SKM-1 treated with dmso at 0.1 percent for 144 hours (cell line): ENCODE results near the gene MGRN1.

ENCODE experiments used
- DNase-seq: peaks from one replicate; lab custom pipeline; 2025; ENCODE audit not compliant: unreplicated experiment; lab: John Stamatoyannopoulos, UW

The MGRN1 gene

DNA sequence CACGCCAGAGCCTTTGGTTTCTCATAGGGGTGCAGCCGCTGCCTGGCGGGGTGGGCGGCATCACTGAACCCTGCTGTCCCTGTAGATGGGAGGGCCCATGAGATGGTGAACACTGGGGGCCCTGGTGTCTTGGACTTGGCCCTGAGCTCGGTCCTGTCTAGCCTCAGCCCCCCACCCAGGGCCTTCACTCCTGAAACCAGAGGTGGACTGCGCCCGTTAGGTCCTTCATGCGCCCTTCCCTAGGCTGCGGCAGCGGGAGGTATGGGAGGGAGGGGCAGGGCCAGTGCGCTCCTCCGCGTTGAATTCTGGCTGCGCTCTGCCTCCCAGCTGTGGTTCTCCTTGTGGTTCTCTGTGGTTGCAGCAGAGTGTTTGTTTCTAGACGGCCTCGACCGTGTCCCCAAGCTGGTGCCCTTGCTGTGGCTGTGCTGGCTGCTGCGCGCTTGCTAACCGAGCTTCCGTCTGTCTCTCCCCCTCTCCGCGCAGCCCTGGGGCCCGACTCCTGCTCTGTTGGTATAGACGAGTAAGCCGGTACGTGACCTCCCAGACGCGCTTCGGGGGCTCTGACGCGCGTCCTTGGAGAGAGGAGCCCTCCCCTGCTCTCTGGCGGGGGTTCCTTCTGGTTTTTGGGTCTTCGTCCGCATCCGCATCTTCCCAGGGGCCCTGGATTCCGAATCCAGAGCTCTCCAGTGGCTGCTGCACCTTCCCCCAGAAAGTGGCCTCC lies 61.3 kb downstream of the MGRN1 start:
- no peak for DNase-seq

DNA sequence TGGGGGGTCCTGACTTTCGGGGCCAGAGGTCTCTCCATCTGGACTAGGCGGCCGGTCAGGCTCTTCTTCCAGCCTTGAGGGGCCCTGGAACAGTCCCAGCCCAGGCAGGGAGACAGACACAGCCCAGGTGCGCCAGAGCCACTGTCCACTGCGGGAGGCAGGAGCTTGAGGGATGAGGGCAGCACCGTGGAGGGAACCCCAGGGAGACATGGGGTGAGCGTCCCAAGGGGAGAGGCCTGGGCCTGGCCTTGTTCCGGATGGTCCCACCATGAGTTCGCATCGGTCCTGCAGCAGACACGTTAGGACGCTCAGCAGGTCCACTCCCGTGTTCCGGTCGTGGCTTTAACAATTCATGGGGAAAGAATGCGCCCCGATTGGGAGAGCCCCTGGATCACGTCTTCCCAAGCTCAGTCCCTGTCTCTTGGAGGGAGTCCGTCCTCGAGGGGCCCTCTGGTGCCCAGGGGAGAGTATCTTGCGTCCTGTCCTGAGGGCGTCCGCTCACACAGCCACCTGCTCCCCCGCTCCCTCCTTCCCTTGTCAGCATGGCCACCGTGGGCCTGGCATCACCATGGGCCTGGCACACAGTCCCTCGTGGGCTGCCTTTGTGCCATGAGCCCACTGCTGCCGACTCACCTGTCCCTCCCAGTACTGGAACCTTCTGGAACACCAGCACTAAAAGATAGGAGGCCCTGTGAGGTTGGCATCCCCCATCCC lies 62.0 kb downstream of the MGRN1 start:
- no peak for DNase-seq

- DNase-seq, result no peak
Measured at GRCh38 chr16:4687416-4687815, 62.8 kb downstream of the MGRN1 start.

GRCh38 chr16:4687946-4688673 lies 63.5 kb downstream of the MGRN1 start:
- DNase-seq, result no peak

DNA sequence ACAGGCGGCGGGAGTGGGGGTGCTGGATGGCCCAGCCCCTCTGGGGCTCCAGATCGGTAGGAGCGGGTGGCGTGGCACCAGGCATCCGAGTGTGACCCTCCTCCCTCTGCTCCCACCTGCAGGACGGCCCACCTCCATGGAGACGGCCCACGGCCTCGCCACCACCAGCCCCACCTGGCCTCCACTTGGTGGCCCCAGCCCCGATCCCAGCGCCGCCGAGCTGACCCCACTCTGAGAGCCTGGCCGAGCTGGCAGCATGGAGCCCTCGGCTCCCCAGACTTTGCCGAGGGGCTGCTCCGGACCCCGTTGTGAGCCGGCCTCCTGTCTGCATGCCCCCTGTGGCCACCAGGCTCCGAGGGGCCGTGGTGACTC lies 64.0 kb downstream of the MGRN1 start:
- no peak for DNase-seq

- no peak for DNase-seq
Measured at GRCh38 chr16:4689091-4689671, 64.6 kb downstream of the MGRN1 start.

GRCh38 chr16:4689864-4690704 lies 65.5 kb downstream of the MGRN1 start:
- DNase-seq, result no peak

GRCh38 chr16:4690946-4691665 lies 66.5 kb downstream of the MGRN1 start:
- DNase-seq, result no peak

DNA sequence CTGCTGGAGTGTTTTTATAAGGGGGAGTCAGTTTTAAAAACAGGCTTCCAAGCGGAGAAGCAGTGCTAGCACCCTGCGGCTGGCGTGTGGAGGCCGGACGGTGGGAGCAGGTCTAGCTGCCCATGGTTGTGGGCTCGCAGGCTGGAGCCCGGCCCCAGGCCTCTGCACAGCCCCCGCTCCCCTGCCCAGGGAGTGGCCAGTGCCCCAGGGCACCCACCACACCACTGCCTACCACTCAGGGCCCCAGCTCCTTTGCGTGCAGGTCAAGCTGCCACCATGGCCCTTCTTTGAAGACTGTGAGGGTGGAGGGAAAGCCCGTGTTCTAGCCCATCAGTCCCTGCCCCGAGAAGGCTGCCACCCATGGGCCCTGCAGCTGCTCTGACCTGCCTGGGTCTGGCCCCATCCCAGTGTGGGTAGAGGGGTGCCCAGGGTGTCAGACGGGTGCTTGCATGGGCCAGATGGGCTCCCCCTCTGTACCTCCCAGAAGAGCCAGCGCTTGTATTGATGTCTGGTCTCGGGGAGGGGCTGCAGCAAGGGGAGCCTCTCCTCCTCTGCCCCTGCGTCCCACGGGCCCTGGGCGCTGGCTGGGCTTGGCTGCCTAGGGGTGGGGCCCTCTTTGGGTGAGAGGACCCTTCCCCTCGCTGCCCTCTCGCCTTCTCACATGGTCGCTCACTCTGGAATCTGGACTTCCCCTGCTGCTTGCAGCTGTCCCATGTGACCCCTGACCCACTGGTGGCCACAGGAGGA lies 67.2 kb downstream of the MGRN1 start:
- no peak for DNase-seq

- peak; percentile 12 for DNase-seq
Measured at GRCh38 chr16:4692460-4693295, 68.1 kb downstream of the MGRN1 start.

DNA sequence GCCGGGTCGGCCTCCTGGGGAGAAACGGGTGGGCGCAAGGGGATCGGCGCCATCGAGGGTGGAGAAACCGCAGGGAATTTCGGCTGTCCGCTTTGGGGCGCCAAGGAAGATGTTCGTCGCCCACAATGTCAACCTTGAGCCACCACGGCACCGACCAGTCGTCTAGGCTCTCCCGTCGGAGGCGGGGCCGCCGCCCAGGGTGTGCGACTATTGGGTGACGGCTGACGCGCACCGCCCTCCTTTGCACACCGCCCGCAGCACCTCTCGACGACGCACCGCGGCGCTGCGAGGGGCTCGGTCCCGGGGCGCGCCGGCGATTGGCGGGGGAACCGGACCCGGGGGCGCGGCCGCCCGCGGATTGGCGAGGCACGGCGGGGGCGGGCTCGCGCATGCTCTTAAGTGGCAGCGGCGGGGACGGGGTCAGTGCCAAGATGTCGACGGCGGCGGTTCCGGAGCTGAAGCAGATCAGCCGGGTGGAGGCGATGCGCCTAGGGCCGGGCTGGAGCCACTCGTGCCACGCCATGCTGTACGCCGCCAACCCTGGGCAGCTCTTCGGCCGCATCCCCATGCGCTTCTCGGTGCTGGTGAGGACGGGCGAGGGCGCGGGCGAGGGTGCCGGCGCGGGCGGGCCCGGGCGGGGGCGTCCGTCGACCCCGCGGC lies 68.8 kb downstream of the MGRN1 start, which contains the start of gene NUDT16L1:
Gene NUDT16L1 (plus strand): TSS at position 267 of the 660 bp plus-strand sequence. CDS start 165 bp downstream, at position 432.
- peak; percentile 93 for DNase-seq

- DNase-seq, result no peak
Measured at GRCh38 chr16:4693956-4694641, 69.5 kb downstream of the MGRN1 start.

GRCh38 chr16:4694642-4695451 lies 70.2 kb downstream of the MGRN1 start:
- no peak for DNase-seq

DNA sequence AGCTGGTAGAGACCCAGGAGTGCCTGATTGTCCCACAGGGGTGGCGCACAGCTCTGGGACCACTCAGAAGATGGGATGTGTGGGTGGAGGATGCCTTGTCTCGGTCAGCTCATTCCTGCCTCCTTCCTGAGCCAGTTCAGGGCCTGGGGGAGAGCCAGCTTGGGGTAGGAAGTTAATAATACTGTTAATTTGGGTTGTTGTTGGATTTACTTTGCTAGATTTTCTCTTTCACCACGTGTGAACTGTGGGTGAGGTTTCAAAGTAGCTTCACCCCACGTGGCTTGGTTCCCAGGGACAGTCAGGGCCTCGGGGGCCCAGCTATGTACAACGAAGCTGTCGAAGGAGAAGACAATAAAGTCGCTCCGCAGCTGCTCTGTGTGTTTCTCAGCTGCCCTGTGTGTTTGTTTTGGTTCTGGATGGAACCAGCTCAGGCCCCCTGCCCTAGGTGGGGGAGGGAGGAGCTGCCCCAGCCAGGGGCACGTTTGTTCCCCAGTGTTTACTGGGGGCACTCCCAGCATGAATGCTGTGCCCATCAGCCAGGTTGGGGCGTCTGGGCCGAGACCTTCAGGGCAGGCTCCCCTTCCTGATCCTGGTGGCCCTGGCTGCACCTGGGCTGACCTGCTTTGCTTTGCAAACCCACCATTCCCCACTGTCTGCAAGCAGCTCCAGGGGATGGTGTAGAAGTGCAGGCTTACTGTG lies 71.0 kb downstream of the MGRN1 start:
- DNase-seq, result no peak

GRCh38 chr16:4696172-4696904 lies 71.7 kb downstream of the MGRN1 start:
- no peak for DNase-seq
